ENCODE measurements around the gene BMAL2.

- TF ChIP-seq CTCF (IDR thresholded peaks at IDR 0.05): no peak
- no peak for TF ChIP-seq POLR2AphosphoS5 (IDR thresholded peaks at IDR 0.05)
- TF ChIP-seq POLR2A (IDR thresholded peaks at IDR 0.05): no peak
These were observed 8.3 kb downstream of the BMAL2 start for GRCh38 chr12:27340971-27341370.
